Stimulated activated CD8-positive, alpha-beta memory T cell treated with anti-CD3 and anti-CD28 coated beads, Interleukin-7, amount 100 ng/mL, for 24 hours (primary cell): ENCODE results near the gene MINAR1.
"Not testable (repeated sequence)": the region's sequence is repeated elsewhere in the genome, so short reads cannot be mapped to it uniquely, and the experiment has no call there.

Experiments
- DNase-seq: peaks from one replicate; pipeline ENCODE4 v3.0.0-alpha.2; 2020; ENCODE audit warnings: low read depth

MINAR1 gene, protein sequence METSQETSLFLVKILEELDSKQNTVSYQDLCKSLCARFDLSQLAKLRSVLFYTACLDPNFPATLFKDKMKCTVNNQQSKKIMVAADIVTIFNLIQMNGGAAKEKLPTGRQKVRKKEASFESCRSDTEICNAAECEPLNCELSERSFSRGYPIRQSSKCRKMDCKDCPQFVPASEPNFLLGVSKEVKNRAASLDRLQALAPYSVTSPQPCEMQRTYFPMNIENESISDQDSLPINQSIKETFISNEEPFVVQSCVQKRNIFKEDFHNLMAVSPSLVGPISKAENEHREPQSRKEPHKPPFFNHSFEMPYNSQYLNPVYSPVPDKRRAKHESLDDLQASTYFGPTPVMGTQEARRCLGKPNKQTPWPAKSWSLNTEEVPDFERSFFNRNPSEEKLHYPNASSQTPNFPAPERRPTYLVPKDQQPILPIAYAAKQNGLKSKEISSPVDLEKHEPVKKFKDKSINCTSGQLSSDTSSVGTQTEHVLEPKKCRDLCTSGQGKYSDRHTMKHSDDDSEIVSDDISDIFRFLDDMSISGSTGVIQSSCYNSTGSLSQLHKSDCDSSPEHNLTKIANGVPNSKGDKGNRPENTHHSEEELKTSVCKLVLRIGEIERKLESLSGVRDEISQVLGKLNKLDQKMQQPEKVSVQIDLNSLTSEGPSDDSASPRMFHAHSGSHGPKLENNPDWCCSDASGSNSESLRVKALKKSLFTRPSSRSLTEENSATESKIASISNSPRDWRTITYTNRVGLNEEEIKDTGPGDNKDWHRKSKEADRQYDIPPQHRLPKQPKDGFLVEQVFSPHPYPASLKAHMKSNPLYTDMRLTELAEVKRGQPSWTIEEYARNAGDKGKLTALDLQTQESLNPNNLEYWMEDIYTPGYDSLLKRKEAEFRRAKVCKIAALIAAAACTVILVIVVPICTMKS

DNA sequence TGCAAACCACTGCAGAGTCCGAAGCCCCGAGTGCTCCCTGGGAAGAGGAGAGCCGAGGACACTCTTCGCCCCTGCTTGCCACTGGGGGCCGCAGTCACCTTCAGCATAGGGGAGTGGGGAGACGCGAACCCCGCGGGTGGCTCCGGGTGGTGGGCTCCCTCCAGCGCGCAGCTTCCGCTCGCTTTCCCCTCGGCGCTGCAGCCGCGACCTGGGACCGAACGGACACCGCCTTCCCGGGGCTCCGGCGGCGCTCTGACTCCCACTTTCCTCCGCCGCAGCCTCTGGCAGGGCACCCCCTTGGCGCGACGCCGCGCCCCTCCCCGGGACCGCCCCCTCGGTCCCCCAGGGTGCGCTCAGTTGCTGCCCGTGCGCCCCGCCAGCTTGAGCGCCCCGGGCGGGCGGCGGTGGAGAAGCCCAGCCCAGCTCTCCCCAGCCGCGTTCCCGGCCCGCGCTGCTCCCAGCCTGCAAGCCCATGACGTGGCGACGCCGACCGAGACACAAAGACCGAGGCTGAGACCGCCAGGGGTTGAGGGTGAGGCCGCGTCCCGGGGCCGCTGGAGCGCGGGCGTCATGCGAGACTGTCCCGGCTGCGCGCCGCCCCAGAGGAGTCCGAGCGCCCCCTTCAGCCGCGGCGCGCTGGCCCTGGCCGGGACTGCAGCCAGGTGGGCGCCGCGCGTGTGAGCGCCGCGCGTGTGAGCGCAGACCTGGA lies at the start of gene MINAR1:
TSS of gene MINAR1 (plus strand) at position 701 of the 709 bp plus-strand sequence. CDS start 23,812 bp downstream, outside the sequence.
- no peak for DNase-seq

DNA sequence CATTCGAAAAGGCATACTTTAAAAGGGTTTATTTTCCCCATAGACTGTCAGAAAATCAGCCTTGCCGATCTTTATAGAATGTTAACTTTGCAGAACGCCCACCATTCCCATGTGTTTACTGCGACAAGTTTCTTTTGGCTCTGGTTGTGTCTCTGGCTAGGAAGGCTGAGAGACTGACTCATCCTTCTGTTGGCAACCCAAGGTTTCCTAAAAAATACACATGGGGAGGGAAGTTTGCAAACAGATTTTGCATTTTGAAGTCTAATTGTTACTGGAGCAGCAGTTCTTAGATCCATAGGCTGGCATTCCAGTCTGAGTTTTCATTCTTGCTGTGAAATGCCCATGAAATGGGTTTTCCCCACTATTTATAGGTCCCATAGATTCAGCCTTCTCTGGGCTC lies 37.9 kb upstream of the MINAR1 start:
- DNase-seq, result no peak

DNA sequence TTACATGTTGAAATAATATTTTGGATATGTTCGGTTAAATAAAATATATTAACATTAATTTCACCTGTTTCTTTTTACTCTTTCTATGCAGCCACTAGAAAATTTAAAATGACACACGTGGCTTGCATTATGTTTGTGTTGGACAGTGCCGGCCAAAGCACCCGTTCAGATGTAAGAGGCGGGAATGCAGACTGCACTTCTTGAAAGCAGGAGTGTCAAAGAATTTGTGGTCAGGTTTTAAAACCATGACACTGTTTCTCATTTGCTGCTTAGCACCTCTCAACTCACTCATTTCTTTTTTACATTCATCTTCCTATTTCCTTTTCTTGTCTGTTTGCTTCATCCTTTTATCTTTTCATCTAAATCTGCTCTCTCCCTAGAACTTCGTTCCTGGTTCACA lies 35.3 kb upstream of the MINAR1 start:
- DNase-seq, result no peak

DNA sequence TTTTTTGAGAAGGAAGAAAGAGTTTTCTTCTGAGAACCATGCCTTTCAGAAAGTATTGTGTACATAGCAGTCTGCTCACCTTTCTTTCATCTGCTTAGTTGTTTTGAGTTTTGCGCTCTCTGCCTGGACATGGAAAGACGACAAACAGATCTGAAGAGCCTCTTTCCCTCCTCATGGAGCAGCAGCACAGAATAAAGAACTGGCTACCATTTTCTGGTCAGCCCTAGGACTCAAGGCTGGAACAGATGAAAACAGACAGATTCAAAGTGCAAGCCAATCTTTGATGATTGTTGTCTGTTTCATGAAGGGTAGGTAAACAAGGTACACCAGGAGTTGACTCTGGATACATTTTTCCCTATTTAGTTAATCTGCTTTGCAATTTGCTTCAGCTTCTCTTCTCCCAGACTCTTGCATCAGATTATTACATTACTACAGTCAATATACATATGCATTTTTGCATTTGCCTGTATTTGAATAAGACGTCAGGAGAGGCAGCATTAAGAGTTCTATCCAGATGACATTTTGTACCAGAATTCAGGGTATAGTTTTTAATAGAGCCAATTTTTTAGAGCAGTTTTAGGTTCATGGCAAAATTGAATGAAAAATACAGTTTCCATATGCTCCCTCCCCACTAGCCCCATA lies 34.7 kb upstream of the MINAR1 start:
- DNase-seq, result no peak

DNA sequence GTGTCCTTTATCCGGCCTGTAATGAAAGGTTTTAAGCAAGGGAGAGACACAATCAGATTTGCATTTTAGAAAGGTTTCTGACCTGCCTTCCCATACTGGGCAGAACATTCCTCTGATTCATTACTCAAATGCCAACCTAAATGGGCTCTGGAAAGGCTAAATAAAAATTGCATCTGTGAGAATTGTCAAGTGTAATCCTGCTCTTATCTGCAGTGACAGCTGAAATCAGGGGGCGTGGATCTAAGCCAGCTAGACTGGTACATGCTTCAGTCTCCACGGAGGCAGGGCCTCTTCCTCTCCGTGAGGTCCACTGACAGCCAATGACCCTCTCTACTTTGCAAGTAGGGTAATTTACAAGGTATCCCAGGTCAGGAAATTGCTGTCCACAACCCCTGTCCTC lies 32.5 kb upstream of the MINAR1 start:
- no peak for DNase-seq

DNA sequence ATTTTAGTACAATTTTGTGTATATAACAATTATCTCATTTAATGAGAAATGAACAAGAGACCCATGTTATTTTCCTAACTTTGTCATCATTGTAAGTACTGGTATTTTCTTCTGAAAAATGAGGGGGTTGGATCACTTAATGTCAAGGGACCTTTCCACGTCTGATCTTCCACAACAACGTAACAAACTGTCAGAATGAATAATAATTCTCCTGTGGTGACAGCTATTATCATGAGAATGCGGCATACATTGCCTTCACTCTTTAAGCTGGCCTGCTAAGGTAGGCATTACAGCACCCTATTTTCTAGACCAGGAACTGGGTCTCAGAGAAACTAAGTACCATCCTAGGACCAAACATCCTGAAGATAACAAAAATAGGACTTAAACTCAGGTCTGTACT lies 31.5 kb upstream of the MINAR1 start:
- no peak for DNase-seq

DNA sequence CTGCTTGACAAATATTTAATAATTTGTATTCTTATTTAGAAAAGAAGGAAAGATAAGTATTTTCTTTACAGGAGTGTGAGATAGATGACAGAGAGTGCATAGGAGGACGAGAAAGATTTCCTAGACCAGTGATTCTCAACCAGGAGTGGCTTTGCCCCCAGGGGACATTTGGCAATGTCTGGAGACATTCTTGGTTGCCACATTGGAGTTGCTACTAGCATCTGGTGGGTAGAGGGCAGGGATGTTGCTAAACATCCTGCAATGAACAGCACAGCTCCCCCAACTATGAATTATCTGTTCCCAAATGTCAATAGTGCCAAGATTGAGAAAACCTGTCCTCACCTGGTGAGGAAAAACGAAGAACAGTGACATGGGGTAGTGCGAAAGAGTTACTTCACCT lies 30.8 kb upstream of the MINAR1 start:
- no peak for DNase-seq

DNA sequence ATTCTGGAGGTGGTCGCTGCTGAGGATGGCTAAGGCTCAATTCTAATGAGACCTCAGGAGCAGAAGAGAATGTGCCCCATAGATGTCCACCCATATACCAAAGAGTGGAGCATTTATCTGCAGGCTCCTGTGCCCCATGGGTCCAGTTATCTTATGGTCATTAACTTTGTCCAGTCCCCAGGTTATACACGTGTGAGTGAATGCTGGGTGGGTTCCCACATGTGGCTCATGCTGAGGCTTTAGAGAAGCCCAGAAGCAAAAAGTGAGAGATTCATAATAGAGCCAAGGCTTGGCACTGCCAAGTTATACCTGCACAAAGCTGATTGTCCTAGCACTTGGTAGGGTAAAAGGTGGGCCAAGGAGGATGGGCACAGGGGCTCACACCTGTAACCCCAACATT lies 30.0 kb upstream of the MINAR1 start:
- no peak for DNase-seq

DNA sequence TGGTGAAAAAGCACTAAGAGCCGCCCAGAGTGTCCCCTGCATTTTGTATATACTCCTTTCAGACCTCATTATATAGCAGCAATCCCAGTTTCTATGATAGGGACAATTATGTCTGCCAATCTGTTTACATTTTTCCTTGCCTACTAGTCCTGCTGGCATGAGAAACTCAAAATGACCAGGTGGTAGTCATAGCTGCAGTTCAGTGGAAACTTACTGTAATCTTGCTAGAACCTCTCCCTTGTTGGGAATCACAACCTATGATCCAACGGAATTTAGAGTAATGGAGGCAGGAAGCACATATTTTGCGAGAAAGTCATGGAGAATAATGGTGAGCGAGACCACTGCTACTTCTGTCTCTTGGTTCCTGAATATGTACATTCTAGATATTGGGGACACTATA lies 28.6 kb upstream of the MINAR1 start:
- no peak for DNase-seq

DNA sequence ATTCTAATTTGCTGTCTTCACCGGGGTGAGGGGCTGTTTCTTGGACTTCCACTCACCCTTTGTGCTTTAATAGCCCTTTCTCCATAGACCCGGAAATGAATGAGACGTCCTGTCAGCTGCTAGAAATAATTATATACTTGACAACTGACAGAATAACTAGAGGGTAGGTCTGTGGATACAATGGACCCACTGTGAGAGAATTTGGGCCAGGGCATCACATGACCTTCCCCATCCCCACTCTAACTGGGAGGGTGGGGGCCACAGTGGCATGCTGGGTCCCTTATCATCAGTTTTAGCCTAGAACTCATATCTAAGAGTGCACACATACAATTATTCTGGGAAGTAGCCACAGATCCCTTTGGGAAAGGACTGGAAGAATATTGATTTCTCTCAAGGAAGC lies 25.9 kb upstream of the MINAR1 start:
- no peak for DNase-seq

DNA sequence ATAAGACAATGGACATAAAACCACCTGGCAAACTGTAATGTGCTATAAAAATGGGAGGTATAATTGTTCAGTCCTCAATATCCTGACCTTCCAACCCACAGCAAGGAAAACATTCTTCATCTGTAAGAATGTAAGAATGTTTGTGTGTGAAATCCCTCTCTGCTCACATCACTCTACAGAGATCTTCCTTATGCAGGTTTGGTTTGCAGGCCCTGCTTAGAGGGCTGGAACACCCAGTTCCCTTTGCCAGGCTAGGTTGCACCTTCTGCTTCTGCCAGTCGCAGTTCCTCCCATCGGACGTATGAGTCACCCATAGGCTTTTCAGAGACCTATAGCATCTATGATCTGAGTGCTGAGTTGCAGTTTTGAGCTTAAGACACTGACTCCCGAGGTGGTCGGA lies 24.1 kb upstream of the MINAR1 start:
- no peak for DNase-seq

DNA sequence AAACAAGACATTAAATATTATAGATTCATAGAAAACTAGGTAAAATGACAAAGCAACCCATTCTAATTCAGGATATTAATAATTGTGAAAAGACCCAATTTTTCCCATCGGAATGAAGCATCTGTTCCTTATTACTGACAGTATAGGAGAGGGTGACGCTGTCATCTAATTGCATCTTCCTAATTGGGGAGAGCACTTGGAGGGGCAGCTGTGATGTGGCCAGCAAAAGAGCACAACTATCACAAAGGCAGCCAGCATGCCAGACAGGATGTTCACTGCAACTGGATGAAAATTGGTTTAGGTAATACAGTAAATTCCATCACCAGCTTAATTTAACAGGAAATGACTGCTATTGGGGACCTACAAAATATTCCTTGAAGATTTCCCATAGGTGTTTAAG lies 21.9 kb upstream of the MINAR1 start:
- no peak for DNase-seq

DNA sequence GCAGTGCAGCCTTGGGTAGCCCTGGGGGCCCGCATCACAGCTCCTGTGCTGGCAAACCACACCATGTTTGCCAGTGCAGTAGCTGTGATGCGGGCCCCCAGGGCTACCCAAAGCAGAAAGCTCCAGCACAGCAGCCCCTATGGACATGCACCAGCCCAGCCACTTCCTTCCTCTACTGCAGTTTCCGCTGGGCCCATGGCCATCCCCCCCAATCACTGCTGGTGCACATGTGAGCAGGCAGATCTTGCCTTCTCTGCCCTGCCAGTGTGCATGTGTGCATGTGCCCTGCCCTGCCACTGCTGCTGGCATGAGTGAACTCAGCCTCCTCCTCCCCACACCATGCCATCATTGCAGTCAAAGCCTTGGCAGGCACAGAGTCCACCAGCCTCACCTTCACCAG lies 20.1 kb upstream of the MINAR1 start:
- no peak for DNase-seq

DNA sequence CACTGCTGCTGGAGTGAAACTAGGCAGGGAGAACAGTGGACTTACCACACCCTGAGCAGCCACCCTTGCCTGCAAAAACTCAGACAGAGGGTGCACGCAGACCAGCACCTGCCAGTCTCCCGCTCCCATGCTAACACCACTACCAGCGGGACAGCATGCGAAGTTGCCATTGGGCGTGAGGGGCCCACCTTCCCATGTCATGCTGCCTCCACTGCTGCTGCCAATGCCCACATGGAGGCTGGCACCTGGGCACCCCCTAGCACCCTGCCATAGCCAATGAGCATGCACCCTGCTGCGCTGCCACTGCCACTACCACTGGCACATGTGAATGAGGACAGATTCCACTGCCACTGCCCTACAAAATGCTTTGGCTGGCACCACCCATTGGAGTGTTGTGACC lies 19.7 kb upstream of the MINAR1 start:
- no peak for DNase-seq

DNA sequence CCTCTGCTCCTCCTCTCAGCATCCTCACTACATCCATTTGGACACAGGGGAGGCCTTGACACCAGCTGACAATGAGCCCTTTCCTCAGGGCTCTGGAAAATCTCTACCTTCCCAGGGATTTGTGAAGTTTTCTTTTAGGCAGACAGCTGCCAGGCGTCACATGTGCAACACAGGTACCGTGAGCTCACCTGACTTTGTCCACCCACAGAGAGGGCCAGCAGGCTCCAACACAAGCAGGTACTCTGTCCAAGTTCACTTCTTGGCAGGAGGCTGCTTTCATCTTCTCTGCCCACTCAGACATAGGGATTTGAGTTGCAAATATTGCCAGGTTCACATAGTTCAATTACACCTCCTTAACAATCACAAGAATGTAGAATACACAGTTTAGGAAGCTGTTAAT lies 15.3 kb upstream of the MINAR1 start:
- DNase-seq, result no peak

DNA sequence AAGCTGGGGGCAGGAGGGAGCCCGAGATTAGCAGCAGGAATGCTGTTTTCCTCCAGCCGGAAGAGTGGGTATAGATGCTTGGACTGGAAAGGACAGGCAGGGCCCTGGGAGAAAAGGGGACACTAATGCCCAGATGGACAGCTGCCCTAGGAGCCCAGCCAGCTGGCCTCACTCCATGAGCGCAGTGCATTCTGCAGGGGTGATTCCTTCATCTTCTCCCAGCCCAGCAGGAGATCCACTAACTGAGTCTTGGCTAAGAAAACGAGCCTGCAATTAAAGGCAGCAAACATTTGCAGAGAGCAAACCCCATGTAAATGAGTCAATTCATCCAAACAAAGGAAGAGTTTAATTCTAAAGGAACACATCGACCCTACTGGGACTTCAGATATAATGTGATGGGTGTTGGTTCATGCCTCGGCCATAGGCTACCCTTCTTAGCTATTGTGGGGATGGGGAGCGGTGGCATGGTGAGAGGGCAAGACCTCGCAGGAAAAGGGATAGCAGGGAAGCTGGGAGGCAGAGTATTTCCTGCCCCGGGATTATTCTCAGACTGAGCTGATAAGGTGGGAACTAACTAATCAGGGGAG lies 13.3 kb upstream of the MINAR1 start:
- no peak for DNase-seq

DNA sequence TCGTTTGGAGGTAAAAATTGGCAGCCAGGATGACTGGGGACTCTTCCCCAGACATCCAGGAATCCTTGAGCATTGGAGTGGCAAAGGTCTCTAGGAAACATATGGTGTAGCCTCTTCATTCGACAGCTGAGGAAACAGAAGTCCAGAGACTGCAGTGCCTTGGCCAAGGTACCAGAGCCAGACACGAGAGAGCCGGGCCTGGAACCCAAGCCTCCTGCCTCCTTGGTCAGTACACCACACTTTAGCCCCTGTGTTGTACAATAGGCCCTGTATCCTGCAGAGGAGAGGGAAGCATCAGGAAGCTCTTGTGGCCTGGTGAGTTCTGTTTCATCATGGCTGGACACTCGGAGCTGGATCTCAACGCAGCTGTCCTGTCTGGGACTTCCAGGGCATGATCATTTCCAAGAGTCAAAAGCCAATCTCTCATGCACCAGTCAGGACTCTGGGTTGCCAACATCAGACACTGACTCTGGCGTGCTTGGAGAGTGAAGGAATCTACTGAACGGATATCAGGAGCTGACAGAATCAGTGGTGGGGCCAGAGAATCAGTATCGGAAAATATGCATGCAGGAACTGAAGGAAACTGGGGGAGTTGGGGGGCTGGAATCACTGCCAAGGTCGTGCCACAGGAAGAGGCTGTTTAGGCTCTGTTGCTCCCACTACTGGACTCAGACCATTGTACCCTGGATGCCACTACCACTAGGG lies 6.4 kb upstream of the MINAR1 start:
- no peak for DNase-seq

DNA sequence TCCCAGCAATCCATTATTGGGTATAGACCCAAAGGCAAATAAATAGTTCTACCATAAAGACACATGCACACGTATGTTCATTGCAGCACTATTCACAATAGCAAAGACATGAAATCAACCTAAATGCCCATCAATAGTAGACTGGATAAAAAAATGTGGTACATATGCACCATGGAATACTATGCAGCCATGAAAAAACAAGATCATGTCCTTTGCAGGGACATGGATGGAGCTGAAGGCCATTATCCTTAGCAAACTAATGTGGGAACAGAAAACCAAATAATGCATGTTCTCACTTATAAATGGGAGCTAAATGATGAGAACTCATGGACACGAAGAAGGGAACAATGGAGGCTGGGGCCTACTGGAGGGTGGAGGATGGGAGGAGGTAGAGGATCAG lies 5.2 kb upstream of the MINAR1 start:
- DNase-seq, result not testable (repeated sequence)

DNA sequence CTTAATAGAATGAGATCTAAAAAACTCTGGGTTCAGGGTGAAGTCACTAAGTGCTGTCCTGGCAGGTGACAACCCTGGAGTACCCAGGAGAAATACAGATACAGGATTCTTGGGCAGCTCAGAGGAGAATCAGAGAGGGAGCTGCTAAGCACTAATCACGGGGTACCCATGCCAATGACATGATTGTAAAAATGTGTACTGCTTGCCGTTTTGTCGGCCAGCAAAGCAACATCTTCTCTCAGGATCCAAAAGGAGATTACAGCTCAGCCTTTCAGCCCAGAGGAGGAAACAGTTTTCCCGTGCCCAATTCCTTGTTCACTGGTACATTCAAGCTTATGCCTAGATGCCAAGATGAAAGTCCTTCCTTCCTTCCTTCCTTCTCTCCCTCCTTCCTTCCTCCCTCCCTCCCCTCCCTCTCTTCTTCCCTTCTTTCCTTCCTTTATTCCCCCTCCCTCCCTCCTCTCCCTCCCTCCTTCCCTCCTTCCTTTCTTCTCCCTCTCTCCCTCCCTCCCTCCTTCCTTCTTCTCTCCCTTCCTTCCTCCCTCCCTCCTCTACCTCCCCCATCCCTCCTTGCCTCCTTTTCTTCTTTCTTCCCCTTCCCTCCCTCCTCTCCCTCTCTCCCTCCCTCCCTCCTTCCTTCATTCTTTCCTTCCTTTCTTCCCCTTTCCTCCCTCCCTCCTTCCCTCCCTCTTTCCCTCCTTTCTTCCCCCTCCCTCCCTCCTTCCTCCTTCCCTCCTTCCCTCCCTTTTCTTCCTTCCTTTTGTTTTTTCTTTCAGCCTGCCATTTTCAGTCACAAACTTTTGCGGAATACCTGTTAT lies 4.1 kb upstream of the MINAR1 start:
- DNase-seq, result no peak
